HG02678 (cell line): ENCODE results near the gene ATF7IP.
A peak's percentile ranks its signal among the peaks of the same experiment; 100 is the strongest.
"Not testable (repeated sequence)": the region's sequence is repeated elsewhere in the genome, so short reads cannot be mapped to it uniquely, and the experiment has no call there.

ENCODE experiments used
- ATAC-seq: cut with Tn5 transposase; IDR thresholded peaks from one replicate; pipeline ENCODE4 v1.9.1; 2021; ENCODE audit warnings: mild to moderate bottlenecking, moderate library complexity; ENCODE audit not compliant: unreplicated experiment

Gene ATF7IP

GRCh38 chr12:14367040-14367661 is 1.7 kb downstream of the ATF7IP start:
- peak; percentile 50 for ATAC-seq

DNA sequence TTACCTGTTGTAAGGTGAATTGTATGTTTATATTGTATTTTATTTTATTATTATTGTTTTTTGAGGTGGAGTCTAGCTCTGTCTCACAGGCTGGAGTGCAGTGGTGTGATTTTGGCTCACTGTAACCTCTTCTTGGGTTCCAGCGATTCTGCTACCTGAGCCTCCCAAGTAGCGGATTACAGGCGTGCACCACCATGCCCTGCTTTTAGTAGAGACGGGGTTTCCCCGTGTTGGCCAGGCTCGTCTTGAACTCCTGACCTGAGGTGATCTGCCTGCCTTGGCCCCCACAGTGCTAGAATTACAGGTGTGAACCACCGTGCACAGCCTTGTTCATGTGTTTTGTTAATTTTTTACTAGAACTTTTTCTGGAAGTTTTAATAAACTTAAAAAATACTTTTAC is 3.8 kb downstream of the ATF7IP start:
- ATAC-seq: no peak

DNA sequence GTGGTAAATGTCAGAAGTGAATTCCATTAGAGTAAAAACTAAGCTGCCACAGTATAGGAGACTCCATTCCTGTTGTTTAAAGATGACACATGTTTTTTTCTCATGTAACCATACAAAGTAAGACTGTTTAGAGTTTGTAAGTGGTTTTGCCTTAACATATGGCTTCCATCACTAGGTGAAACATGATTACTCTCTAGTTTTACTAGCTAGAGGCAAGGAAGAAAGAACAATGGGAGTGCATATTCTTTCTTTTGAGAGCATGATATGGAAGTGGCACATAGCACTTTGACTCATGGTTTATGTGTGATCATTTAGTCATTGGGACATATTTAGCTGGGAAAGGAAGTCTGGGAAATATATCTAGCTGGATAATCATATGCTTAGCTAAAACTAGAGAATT is 7.7 kb downstream of the ATF7IP start:
- ATAC-seq: no peak

DNA sequence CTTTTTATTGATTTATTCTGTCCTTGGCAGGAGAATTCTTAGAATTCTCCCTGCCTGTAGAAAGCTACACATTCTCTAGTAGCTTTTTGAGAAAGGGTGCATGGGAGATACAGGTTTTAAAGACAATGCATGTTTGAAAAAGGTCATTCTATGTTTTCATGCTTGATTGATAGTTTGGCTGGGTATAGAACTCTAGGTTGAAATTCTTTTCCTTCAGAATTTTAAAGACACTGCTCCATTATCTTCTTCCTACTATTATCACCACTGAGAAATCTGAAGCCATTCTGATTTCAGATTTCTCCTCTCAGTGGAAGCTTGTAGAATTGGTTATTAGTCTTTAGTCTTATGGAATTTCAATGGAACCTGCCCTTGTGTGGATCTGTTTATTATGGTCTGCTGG is 14.0 kb downstream of the ATF7IP start:
- no peak for ATAC-seq

- ATAC-seq: peak; percentile 94
Observed at GRCh38 chr12:14384783-14385638, 19.5 kb downstream of the ATF7IP start.

GRCh38 chr12:14387219-14387871 is 21.9 kb downstream of the ATF7IP start:
- no peak for ATAC-seq

- no peak for ATAC-seq
Observed at GRCh38 chr12:14390449-14390848, 25.0 kb downstream of the ATF7IP start.

- ATAC-seq: no peak
Observed at GRCh38 chr12:14390870-14391530, 25.5 kb downstream of the ATF7IP start.

DNA sequence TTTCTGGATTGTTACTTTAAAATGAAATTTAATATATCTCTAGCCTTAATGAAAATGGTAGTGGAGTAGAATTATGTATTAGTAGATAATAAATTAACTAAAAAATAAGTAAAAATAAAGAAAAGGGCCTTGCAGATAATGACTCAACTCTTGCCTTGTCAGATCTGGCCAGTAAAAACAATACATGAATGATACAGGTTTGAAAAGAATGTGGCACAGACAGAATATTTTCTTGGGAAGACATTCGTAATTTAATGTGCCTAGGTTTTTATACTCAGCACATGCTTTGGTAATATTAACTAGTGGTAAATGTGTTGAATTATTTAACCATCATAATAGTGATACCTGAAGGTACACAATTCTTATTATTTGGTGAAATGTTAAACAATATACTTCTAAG is 28.3 kb downstream of the ATF7IP start:
- no peak for ATAC-seq

DNA sequence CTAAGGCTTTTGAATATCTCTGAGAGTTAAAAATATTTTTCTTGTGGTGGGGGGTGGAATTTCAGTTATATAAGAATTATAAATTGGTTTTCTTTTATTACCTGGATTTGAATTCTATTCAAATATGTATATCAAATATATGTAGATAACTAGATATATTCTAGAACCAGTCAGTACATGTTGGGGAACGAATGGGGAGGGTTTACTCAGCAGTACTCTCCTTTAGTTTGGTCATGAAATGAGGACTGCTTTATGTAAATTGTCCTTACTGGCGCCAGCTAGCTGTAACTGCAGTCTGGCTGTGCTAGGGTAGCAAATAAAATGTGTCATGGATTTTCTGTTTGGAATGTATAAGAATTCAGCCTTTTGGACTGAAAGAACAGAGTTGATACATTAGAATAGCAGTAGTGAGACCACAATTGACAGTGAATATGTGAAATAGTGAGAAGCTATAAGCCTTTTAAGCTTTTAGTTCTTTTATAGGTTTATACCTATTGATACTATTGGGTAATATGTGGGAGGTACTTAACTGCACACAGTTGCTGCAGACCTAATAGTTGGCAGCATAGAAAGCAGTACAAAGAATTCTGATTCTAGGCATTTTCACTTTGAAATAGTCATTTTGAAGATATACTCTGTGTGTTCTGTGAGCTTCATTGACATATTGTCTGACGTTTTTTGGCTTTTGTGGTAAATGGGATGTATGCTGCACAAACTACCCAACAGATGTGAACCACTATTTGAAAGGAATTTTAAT is 29.0 kb downstream of the ATF7IP start:
- ATAC-seq: peak; percentile 66

DNA sequence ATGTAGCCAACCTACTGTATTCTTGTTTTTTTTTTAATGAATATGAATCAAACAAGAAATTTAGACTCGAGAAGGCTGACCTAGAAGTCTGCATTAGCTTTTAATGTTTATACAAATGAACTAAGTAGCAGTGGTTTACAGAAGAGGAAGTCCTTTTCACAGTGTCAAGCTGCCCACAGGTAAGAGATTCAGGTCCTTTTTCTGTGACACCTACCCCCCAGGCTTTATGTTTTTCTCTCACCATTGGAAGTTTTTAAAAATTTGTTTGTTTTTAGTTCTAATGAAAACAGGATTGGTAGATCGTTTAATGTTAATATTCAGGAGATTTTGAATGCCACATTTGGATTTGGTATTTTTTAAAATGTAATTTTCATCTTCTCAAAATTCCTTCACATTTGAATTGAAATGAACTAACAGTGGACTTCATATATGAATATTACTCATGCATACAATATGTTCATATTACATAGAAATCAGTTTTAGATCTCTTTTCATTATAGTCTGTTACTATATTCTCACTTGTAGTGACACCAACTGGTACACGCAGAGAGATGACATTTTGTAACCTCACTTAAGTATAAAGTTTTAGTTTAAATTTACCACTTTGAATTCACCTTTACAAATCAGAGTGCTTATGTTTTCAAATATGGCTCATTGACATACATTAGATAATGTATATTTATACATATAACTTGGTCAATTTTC is 29.7 kb downstream of the ATF7IP start:
- peak; percentile 51 for ATAC-seq

- peak; percentile 66 for ATAC-seq
Observed at GRCh38 chr12:14396071-14396470, 30.6 kb downstream of the ATF7IP start.

DNA sequence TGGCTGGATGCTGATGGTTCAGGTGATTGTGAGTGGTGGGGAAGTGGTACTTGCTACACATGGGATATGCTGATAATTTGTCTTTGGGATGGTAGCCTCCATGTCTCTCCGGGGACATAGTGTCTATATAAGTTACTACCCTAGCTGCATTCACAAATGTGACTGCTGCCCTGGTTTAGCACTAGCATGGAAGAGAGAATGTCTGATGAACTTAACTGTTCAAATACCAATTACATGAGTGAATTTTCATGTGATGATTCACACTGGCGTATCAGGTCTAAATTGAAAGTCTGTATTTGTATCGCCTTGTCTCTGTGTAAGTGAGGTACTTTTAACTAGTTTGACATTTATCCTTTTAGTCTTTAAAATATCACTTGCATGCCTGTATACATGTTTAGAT is 34.4 kb downstream of the ATF7IP start:
- no peak for ATAC-seq

- ATAC-seq: no peak
Observed at GRCh38 chr12:14400599-14400998, 35.1 kb downstream of the ATF7IP start.

DNA sequence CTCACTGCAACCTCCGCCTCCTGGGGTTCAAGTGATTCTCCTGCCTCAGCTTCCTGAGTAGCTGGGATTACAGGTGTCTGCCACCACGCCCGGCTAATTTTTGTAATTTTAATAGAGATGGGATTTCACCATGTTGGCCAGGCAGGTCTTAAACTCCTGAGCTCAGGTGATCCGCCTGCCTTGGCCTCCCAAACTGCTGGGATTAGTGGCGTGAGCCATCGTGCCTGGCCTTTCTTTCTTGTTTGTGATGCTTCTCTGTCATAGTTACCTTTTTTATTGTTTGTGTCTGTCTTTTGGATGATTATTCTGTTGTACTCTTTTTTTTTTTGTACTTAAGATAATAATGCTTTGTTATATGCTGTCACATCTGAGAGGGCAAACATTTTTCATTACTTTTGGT is 35.8 kb downstream of the ATF7IP start:
- ATAC-seq: not testable (repeated sequence)

DNA sequence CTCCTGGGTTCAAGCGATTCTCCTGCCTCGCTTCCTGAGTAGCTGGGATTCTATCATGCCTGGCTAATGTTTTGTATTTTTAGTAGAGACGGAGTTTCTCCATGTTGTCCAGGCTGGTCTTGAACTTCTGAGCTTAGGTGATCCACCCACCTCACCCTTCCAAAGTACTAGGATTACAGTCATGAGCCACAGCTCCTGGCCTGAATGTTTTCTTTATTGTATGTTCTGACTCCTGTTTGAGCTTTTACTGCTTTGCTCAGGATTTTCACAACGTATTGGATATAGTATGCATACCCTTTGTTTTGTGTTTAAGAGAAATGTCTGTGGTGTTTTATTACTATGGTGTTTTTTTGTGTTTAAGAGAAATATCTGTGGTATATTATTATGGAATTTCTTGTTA is 37.2 kb downstream of the ATF7IP start:
- no peak for ATAC-seq

DNA sequence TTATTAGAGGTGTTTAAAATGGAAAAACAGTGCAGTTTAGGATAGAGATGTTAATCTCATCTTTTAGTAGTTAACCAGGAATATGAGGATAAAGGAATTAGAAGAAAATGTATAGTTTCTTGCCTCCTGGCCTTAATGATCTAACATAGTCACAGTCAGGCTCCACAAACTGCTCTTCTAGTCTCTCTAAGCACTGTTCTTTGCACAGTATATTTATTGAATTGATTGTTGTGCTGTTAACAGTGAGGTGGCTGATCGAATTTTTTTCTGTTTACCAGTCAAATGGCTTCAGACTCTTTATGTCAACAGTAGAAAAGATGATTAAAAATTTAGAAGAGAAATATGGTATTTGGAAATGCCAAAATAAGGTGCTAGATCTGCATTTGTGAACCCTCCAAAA is 37.8 kb downstream of the ATF7IP start:
- ATAC-seq: peak; percentile 19

- ATAC-seq: peak; percentile 65
Observed at GRCh38 chr12:14403711-14404196, 38.3 kb downstream of the ATF7IP start.

GRCh38 chr12:14405407-14405806 is 39.9 kb downstream of the ATF7IP start:
- not testable (repeated sequence) for ATAC-seq

DNA sequence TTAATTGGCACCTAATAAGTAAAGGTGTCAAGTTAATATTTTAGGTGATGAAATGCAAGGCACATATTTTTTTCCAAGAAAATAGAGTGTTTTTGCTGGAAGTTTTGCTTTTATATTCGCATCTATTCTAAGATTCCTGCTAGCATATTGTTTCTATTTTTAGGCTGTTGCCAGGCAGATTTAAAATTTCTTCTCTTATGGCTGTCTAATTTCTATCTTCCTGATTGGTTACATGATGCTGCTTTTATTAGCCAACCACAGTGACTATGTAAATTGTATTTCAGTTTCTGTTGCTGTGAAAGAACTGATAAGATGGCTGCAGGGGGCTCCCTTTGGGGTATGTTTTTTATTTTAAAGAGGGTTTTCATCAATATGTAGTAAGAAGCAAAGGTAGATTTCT is 42.7 kb downstream of the ATF7IP start:
- no peak for ATAC-seq
